Hepatocyte (in vitro differentiated cells): ENCODE data around the gene PRXL2B. TPM values are rescaled to one million over a fixed set of nuclear protein-coding genes. Genes with fewer than 3 reads are reported as not detected.

Experiments
- DNase-seq: peaks from one replicate; pipeline ENCODE4 v3.0.0-alpha.2; 2016; ENCODE audit warnings: low spot score
- H2AFZ ChIP-seq: fragments of 200-600 bp; sonication (generic); 2 replicates; pipeline ENCODE4 v1.6.0; 2016; ENCODE audit warnings: antibody characterized with exemption, mild to moderate bottlenecking
- H3K27ac ChIP-seq: fragments of 200-600 bp; sonication (generic); 2 replicates; pipeline ENCODE4 v1.5.1; 2016; ENCODE audit warnings: mild to moderate bottlenecking
- H3K27me3 ChIP-seq: fragments of 200-600 bp; sonication (generic); 2 replicates; pipeline ENCODE4 v1.6.1; 2016
- H3K36me3 ChIP-seq: fragments of 200-600 bp; sonication (generic); replicated peaks from 2 replicates; pipeline ENCODE4 v1.5.1; 2016; ENCODE audit warnings: low read depth; ENCODE audit not compliant: insufficient read depth
- H3K4me1 ChIP-seq: fragments of 200-600 bp; sonication (generic); 2 replicates; pipeline ENCODE4 v1.5.1; 2016; ENCODE audit warnings: mild to moderate bottlenecking, moderate library complexity; ENCODE audit not compliant: insufficient read depth
- H3K4me2 ChIP-seq: fragments of 200-600 bp; sonication (generic); 2 replicates; pipeline ENCODE4 v1.6.0; 2016
- H3K4me3 ChIP-seq: fragments of 200-600 bp; sonication (generic); 2 replicates; pipeline ENCODE4 v1.5.1; 2016; ENCODE audit warnings: mild to moderate bottlenecking
- H3K79me2 ChIP-seq: fragments of 200-600 bp; sonication (generic); 2 replicates; pipeline ENCODE4 v1.6.0; 2017; ENCODE audit warnings: mild to moderate bottlenecking
- H3K9me2 ChIP-seq: fragments of 200-600 bp; sonication (generic); replicated peaks from 2 replicates; pipeline ENCODE4 v1.6.0; 2017; ENCODE audit warnings: mild to moderate bottlenecking; ENCODE audit not compliant: insufficient read depth
- H3K9me3 ChIP-seq: fragments of 200-600 bp; sonication (generic); 2 replicates; pipeline ENCODE4 v1.5.1; 2016; ENCODE audit warnings: low read depth, mild to moderate bottlenecking
- H4K20me1 ChIP-seq: fragments of 200-600 bp; sonication (generic); 2 replicates; pipeline ENCODE4 v1.6.0; 2016; ENCODE audit warnings: mild to moderate bottlenecking; ENCODE audit not compliant: insufficient read depth, poor library complexity, severe bottlenecking
- CTCF ChIP-seq: fragments of 200-600 bp; sonication (generic); IDR thresholded peaks from 2 replicates; pipeline ENCODE4 v1.5.1; 2016; ENCODE audit warnings: antibody characterized with exemption, mild to moderate bottlenecking; ENCODE audit not compliant: poor library complexity
- EZH2 ChIP-seq: fragments of 200-600 bp; sonication (generic); IDR thresholded peaks from 2 replicates; pipeline ENCODE4 v1.6.1; 2016; ENCODE audit warnings: antibody characterized with exemption, mild to moderate bottlenecking, borderline replicate concordance
- EZH2phosphoT487 ChIP-seq: fragments of 200-600 bp; sonication (generic); IDR thresholded peaks from one replicate; pipeline ENCODE4 v1.6.1; 2018; ENCODE audit warnings: antibody characterized with exemption, mild to moderate bottlenecking, low read depth, moderate library complexity; ENCODE audit not compliant: unreplicated experiment, severe bottlenecking
- WGBS: methylation state at CpG from one replicate; pipeline ENCODE4 v1.1.6; 2016; ENCODE audit warnings: low lambda C conversion rate; ENCODE audit errors: missing lambda C conversion rate; 5-methylcytosine and 5-hydroxymethylcytosine counted together
- polyA plus RNA-seq: library from polyadenylated mRNA; unstranded; fragments of >200 nt; fragmentation: Nextera tagmentation; extraction: Ambion mirVana; gene quantifications from 2 replicates; pipeline ENCODE4 v1.2.1, GENCODE V29; 2016
- total RNA-seq: library from RNA; depleted of rRNA; stranded (reverse); fragments of >200 nt; gene quantifications from 2 replicates; pipeline ENCODE4 v1.2.3, GENCODE V29; 2014

Gene PRXL2B
- total and polyA plus RNA-seq, 2 experiments from 2014 or later, result 36.7 to 41.4 TPM

- Histone ChIP-seq H3K9me2 (no peaks in the 10 kb centered on the region), H3K4me3 (no peak overlapping the region), H3K27me3 (peaks cover 3% of the 10 kb centered on the region), H3K27ac (no peak overlapping the region), H3K36me3 (no peaks in the 10 kb centered on the region), H2AFZ (no peak overlapping the region), H3K79me2 (no peaks in the 10 kb centered on the region), H3K9me3 (no peaks in the 10 kb centered on the region), H3K4me2 (no peak overlapping the region), H3K4me1 (peaks cover 18% of the 10 kb centered on the region), H4K20me1 (no peaks in the 10 kb centered on the region)
- TF ChIP-seq EZH2, result no peak
- TF ChIP-seq EZH2phosphoT487, result no peak
- no peak for TF ChIP-seq CTCF
- no peak for DNase-seq
- whole genome bisulfite sequencing, result 77% methylated on average over 10 of the region's 10 CpGs
These were observed 48.9 kb downstream of the PRXL2B start for GRCh38 chr1:2635361-2636010.

DNA sequence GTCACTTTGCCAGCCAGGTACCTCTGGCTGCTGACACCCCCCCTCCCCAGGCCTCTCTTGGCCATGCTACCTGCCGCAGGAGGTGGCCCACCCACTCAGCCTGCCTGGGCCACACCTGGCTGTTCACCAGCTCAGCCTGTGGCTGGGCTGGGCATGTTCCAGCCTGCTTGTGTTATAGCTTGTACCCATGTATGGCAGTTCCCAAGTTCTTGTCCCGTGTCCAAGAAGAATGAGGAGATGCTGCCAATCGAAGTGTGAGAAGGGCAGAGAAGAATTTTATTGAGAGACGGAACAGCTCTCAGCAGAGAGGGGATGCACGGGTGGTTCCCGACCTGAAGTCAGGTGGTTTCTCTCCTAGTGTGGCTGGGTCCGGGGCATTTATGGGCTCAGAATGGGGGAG lies 50.2 kb downstream of the PRXL2B start:
- no peak overlapping the region for H3K4me2 ChIP-seq
- H3K4me3 ChIP-seq, result no peak overlapping the region
- peaks cover 5% of the 10 kb centered on the region for H3K79me2 ChIP-seq
- no peak overlapping the region for H2AFZ ChIP-seq
- no peaks in the 10 kb centered on the region for H3K36me3 ChIP-seq
- WGBS, result 51% methylated on average over 7 of the region's 7 CpGs
- DNase-seq, result peak; percentile 19
- H3K9me2 ChIP-seq, result no peaks in the 10 kb centered on the region
- no peak overlapping the region for H3K27ac ChIP-seq
- H4K20me1 ChIP-seq, result no peaks in the 10 kb centered on the region
- peaks cover 22% of the 10 kb centered on the region for H3K4me1 ChIP-seq
- no peaks in the 10 kb centered on the region for H3K9me3 ChIP-seq
- peaks cover 3% of the 10 kb centered on the region for H3K27me3 ChIP-seq
- no peak for TF ChIP-seq EZH2phosphoT487
- no peak for TF ChIP-seq CTCF
- TF ChIP-seq EZH2, result no peak

GRCh38 chr1:2637442-2638145 lies 51.0 kb downstream of the PRXL2B start:
- Histone ChIP-seq H3K4me1 (peaks cover 23% of the 10 kb centered on the region), H2AFZ (no peak overlapping the region), H3K27ac (no peak overlapping the region), H4K20me1 (no peaks in the 10 kb centered on the region), H3K79me2 (peaks cover 13% of the 10 kb centered on the region), H3K4me2 (no peak overlapping the region), H3K27me3 (peaks cover 3% of the 10 kb centered on the region), H3K4me3 (no peak overlapping the region), H3K9me3 (no peaks in the 10 kb centered on the region), H3K9me2 (no peaks in the 10 kb centered on the region), H3K36me3 (no peaks in the 10 kb centered on the region)
- DNase-seq, result no peak
- 59% methylated on average over 10 of the region's 10 CpGs for WGBS
- TF ChIP-seq CTCF (no peak), EZH2 (no peak), EZH2phosphoT487 (no peak)
